ENCODE data around the gene NCOA3. TPM values are rescaled to one million over a fixed set of nuclear protein-coding genes. Genes with fewer than 3 reads are reported as not detected.

NCOA3 gene
- total and polyA plus RNA-seq, 2 of the 8 experiments (the other 6 are each of a cell fraction or from before 2014, with no cell fraction given): 7.9 to 24.7 TPM

GRCh38 chr20:47521059-47521808 is 19.5 kb downstream of the NCOA3 start (continued):
- 0 out of 2 replicates have a peak, but pooled peaks have one; percentile 17 for TF ChIP-seq EGR1 (IDR thresholded peaks at IDR 0.05; ENCODE audit: borderline replicate concordance, low read depth, low read length)
